Cardiac fibroblast (primary cell): Measurements from ENCODE around the gene TAF11L11.
"Not testable (repeated sequence)": the region's sequence is repeated elsewhere in the genome, so short reads cannot be mapped to it uniquely, and the experiment has no call there.

Experiments used
- DNase-seq, 2 donors: peaks; one replicate each; pipeline versions ENCODE4 v3.0.0 to v3.0.0-alpha.2; 2010; ENCODE audit warnings: low read depth in 2 of 2
- H3K4me3 ChIP-seq, 2 donors: replicated peaks in 1 of 2; 1 replicate in 1 of 2; 2 replicates in 1 of 2; pipeline ENCODE4 v1.5.1; 2011; ENCODE audit warnings: low read depth in 2 of 2, low read length in 2 of 2, mild to moderate bottlenecking in 2 of 2, moderate library complexity in 1 of 2
- TF ChIP-seq, protein P1 (sequence below): IDR thresholded peaks from one replicate; pipeline ENCODE4 v1.5.1; 2011; ENCODE audit warnings: low read depth, mild to moderate bottlenecking, low read length, inconsistent platforms

The TAF11L11 gene

DNA sequence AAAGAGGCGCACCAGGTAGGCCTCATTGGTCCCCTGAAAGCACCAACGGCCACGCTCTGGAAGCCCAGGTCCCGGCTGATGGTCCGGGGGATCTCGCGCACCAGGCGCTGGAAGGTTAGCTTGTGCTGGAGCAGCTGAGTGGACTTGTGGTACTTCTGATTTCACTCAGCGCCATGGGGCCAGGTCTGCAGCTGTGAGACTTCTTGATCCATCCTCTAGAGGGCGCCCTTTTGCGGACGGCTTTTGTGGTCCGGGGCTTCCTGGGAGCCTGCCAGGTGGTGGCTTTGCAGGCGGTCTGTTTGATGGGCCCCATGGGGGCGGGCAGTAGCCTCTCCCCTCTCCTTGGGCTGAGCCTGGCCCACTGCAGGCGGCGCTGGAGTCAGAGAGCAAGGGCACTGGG, 16.6 kb downstream of the TAF11L11 start:
- no peak for DNase-seq
- H3K4me3 ChIP-seq = no peak overlapping the region
- TF ChIP-seq, protein P1, sequence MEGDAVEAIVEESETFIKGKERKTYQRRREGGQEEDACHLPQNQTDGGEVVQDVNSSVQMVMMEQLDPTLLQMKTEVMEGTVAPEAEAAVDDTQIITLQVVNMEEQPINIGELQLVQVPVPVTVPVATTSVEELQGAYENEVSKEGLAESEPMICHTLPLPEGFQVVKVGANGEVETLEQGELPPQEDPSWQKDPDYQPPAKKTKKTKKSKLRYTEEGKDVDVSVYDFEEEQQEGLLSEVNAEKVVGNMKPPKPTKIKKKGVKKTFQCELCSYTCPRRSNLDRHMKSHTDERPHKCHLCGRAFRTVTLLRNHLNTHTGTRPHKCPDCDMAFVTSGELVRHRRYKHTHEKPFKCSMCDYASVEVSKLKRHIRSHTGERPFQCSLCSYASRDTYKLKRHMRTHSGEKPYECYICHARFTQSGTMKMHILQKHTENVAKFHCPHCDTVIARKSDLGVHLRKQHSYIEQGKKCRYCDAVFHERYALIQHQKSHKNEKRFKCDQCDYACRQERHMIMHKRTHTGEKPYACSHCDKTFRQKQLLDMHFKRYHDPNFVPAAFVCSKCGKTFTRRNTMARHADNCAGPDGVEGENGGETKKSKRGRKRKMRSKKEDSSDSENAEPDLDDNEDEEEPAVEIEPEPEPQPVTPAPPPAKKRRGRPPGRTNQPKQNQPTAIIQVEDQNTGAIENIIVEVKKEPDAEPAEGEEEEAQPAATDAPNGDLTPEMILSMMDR = no peak

DNA sequence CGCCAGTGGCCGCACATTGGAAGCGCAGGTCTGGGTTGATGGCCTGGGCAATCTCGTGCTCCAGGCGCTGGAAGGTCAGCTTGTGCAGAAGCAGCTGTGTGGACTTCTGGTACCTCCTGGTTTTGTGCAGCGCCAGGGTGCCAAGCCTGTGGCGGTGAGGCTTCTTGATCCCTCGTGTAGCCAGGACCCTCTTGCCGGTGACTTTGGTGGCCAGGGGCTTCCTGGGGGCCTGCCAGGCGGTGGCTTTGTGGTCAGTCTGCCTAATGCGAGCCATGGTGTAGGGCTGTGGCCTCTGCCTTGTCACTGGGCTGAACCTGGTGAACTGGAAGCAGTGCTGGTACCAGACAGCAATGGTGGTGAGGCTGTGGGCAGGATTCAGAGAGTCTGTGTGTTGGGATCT, 21.7 kb downstream of the TAF11L11 start:
- TF ChIP-seq, protein P1 = no peak
- DNase-seq = no peak
- no peak overlapping the region for H3K4me3 ChIP-seq

DNA sequence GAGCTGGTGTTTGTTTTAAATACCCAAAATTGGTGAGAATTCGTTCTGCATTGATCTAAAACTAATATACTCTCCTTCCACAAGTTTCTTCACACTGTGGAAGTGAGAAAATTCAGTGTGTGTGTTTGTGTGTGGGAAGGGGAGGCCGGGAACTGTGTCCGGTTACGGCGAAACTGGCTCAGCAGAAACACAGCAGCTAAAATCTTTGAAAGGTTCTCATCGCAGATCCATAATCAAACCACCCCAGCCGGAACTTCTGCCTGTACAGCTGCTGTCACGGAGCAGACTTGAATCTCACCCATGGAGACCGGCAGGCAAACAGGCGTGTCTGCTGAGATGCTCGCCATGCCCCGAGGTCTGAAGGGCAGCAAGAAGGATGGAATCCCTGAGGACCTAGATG, 27.8 kb downstream of the TAF11L11 start, which contains the start of gene TAF11L13:
TSS of gene TAF11L13 (plus strand) at position 301 of the 400 bp plus-strand sequence.
- H3K4me3 ChIP-seq = not testable (repeated sequence)

DNA sequence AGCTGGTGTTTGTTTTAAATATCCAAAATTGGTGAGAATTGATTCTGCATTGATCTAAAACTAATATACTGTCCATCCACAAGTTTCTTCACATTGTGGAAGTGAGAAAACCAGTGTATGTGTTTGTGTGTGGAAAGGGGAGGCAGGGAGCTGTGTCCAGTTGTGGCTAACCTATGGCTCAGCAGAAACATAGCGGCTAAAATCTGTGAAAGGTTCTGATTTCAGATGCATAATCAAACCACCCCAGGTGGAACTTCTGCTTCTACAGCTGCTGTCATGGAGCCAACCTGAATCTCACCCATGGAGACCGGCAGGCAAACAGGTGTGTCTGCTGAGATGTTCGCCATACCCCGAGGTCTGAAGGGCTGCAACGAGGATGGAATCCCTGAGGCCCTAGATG, 30.2 kb downstream of the TAF11L11 start, which contains the start of gene TAF11L14:
TSS of gene TAF11L14 (plus strand) at position 301 of the 400 bp plus-strand sequence.
- TF ChIP-seq, protein P1 = no peak
- no peak for DNase-seq
- H3K4me3 ChIP-seq = no peak within 1 kb of the TSS

More for the DNA sequence above, 27.8 kb downstream of the TAF11L11 start, which contains the start of gene TAF11L13:
- DNase-seq = not testable (repeated sequence)

DNA sequence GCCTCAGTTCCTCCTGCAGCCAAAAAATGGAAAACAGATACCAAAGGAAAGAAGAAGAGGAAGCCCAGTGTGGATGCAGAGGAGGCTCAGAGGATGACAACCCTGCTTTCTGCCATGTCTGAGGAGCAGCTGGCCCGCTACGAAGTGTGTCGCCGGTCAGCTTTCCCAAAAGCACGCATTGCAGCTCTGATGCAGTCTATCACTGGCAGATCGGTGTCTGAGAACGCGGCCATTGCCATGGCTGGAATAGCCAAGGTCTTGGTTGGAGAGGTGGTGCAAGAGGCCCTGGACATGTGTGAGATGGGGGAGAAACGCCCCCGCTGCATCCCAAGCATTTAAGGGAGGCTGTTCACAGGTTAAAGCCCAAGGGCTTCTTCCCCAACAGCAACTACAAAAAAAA, 45.2 kb downstream of the TAF11L11 start:
- not testable (repeated sequence) for H3K4me3 ChIP-seq, DNase-seq

DNA sequence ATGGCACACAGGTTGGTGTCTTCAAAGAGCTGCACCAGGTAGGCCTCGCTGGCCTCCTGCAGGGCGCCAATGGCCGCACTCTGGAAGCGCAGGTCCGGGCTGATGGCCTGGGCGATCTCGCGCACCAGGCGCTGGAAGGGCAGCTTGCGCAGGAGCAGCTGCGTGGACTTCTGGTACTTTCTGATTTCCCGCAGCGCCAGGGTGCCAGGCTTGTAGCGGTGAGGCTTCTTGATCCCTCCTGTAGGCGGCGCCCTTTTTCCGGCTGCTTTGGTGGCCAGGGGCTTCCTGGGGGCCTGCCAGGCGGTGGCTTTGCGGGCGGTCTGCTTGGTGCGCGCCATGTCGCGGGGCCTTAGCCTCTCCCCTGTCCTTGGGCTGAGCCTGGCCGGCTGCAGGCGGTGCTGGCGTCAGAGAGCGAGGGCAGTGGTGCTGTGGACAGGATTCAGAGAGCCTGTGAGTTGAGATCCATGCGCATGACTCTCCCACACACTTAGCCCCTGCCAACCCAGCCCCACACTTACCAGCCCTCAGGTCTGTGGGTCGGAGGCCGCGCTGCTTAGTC, 51.3 kb downstream of the TAF11L11 start:
- H3K4me3 ChIP-seq, DNase-seq: not testable (repeated sequence)
